Kidney (tissue), 14 donors: ENCODE data around the gene CHODL. TPM values are rescaled to one million over a fixed set of nuclear protein-coding genes. Genes with fewer than 3 reads are reported as not detected.

Experiments used
- DNase-seq, 5 donors: peaks; one replicate each; pipeline ENCODE4 v3.0.0-alpha.2; 2013 to 2020
- FAIRE-seq: peaks from 2 replicates; lab custom pipeline; 2012; peaks lifted over from hg19 to GRCh38; lab: Jason Lieb, UNC
- H3K27ac ChIP-seq, 2 donors: one replicate each; pipeline ENCODE4 v1.7.0; 2013; ENCODE audit warnings: low read depth in 2 of 2, low read length in 2 of 2, inconsistent platforms in 1 of 2
- H3K27me3 ChIP-seq: one replicate; pipeline ENCODE4 v1.7.1; 2013; ENCODE audit warnings: low read length, inconsistent platforms; ENCODE audit not compliant: control insufficient read depth, insufficient read depth
- H3K36me3 ChIP-seq, 3 donors: one replicate each; pipeline versions ENCODE4 v1.7.0 to v1.7.1; 2013; ENCODE audit warnings: low read length in 3 of 3, control low read depth in 1 of 3, inconsistent platforms in 1 of 3; ENCODE audit not compliant: insufficient read depth in 3 of 3, control insufficient read depth in 2 of 3
- H3K4me1 ChIP-seq, 3 donors: one replicate each; pipeline versions ENCODE4 v1.7.0 to v1.7.1; 2013; ENCODE audit warnings: low read length in 3 of 3, inconsistent platforms in 1 of 3, low read depth in 1 of 3; ENCODE audit not compliant: control insufficient read depth in 2 of 3, insufficient read depth in 2 of 3
- H3K4me3 ChIP-seq, 3 donors: one replicate each; pipeline versions ENCODE4 v1.7.0 to v1.8.1; 2013; ENCODE audit warnings: low read length in 3 of 3, control low read depth in 1 of 3, inconsistent platforms in 1 of 3
- H3K9ac ChIP-seq, 3 donors: one replicate each; pipeline versions ENCODE4 v1.7.0 to v1.7.1; 2013; ENCODE audit warnings: low read length in 3 of 3, control low read depth in 1 of 3, inconsistent platforms in 1 of 3
- H3K9me3 ChIP-seq, 3 donors: one replicate each; pipeline versions ENCODE4 v1.7.0 to v1.7.1; 2013; ENCODE audit warnings: low read length in 3 of 3, control low read depth in 1 of 3, inconsistent platforms in 1 of 3; ENCODE audit not compliant: control insufficient read depth in 2 of 3, insufficient read depth in 1 of 3
- CTCF ChIP-seq: IDR thresholded peaks from 3 replicates; pipeline ENCODE4 v1.5.1; 2012; ENCODE audit warnings: mild to moderate bottlenecking, moderate library complexity, borderline replicate concordance; ENCODE audit not compliant: insufficient read depth; ENCODE audit errors: extremely low read depth
- intact Hi-C: fragments of 100-400 bp; cut with DNase I; formaldehyde crosslinking; loops from one replicate; pipeline ENCODE4 v1.11.1; 2022
- polyA plus RNA-seq: library from polyadenylated mRNA; stranded (reverse); fragments of 350-450 nt; fragmentation: Illumina TruSeq; extraction: RNeasy Lipid Tissue Mini Kit (QIAGEN cat#74804); gene quantifications from one replicate; pipeline ENCODE4 v1.2.3, GENCODE V29; 2014; ENCODE audit warnings: low read depth, low replicate concordance; ENCODE audit not compliant: insufficient read depth
- total RNA-seq: library from RNA; stranded (reverse); fragmentation: NEBNext Ultra II Directional; extraction: Animal tissue kit (Norgen Biotek cat#: 25700); gene quantifications from one replicate; pipeline ENCODE4 v1.2.1, GENCODE V29; 2021
- donor health status: control.
- donor health status: control.
- donor health status: control.
- donor health status: control.
- donor health status: control.
- donor health status: DM: yes; HTN: yes; CAD: no.
- donor health status: Normal renal cell carcinoma (clear cell type).

Gene CHODL
- total and polyA plus RNA-seq, 2 donors from 2014 or later, result 1.8 to 2.0 TPM

DNA sequence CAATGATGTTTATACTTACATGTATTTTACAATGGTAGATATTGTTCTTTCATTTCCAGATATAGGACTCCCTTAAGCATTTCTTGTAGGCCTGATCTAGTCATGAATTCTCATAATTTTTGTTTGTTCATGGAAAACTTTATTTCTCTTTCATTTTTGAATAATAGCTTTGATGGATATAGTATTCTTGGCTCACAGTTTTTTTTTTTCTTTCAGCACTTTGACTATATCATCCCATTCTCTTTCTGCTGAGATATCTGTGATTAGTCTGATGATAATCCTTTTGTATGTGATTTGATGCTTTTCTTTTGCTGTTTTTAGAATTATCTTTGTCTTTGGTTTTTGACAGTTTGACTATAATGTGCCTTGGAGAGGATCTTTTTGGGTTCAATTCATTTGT, 24.1 kb upstream of the CHODL start:
- no peak for TF ChIP-seq CTCF
- FAIRE-seq (no peak), DNase-seq (no peak)
- no peaks in the 10 kb centered on the region for H3K27me3 ChIP-seq
- no peak overlapping the region for H3K9ac ChIP-seq
- no peaks in the 10 kb centered on the region for H3K36me3 ChIP-seq
- intact Hi-C loops, result no loop called here
- peaks cover 0 to 7% (median 0%) of the 10 kb centered on the region in 3 donors for H3K9me3 ChIP-seq
- no peak overlapping the region for H3K4me3 ChIP-seq
- H3K27ac ChIP-seq, result no peak overlapping the region
- no peaks in the 10 kb centered on the region for H3K4me1 ChIP-seq

DNA sequence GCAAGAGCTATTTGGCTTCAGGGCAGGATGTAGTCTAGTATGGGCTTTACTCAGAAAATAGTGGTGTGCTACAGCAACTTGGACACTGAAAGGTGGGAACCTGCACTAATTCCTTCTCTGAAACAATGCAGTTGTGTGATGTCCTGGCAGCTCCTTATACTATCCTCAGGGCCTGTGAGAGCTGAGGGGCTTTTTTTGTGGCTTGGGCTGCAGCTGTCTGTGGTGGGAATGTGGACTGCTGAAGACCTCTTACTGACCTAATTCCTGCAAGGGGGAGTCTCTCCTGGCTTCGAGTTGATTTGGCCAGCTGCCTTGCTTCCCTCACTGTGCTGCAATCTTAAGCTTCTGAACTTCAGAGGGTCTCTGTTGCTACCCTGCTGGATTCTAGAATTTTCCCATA, 22.3 kb upstream of the CHODL start:
- no peaks in the 10 kb centered on the region for H3K4me1 ChIP-seq
- no peak for TF ChIP-seq CTCF
- H3K27ac ChIP-seq, result no peak overlapping the region
- FAIRE-seq (no peak), DNase-seq (no peak)
- H3K27me3 ChIP-seq, result no peaks in the 10 kb centered on the region
- H3K9me3 ChIP-seq, result peaks cover 0 to 7% (median 0%) of the 10 kb centered on the region in 3 donors
- H3K36me3 ChIP-seq, result no peaks in the 10 kb centered on the region
- intact Hi-C loops, result no loop called here
- H3K4me3 ChIP-seq, result no peak overlapping the region
- H3K9ac ChIP-seq, result no peak overlapping the region

DNA sequence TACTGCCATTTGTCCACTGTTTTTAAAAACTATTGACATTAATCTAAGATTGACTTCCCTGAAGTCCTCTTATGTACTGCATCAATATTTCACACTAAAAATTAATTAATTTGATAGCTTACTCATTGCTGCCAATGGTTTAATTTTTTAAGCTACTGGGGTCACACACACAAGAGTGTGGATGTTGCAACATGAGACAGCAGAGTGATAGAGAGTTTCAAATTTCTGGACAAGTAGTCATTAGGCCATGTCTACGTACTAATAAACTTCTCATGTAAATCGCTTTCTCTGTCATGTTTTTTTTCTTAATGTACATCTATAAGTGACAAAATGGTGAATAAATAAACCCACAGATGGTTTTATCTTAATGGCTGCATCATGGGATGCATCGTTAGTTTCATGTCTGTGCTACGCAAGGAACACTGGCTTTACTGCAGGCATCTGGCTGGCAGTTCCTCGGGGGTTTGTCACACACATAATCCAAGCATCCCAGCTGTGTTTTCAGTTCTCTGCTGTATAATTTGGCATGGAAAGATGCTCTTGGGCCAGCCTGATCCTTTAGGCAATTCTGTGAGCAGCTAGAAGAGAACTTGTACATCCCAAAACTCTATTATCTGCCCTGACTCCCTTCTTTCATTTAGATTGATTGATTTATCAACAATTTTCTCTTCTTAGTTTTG, 16.4 kb upstream of the CHODL start:
- Histone ChIP-seq H3K4me3 (no peak overlapping the region), H3K9ac (no peak overlapping the region), H3K9me3 (no peaks in the 10 kb centered on the region), H3K36me3 (no peaks in the 10 kb centered on the region), H3K4me1 (no peaks in the 10 kb centered on the region), H3K27me3 (no peaks in the 10 kb centered on the region), H3K27ac (no peak overlapping the region)
- TF ChIP-seq CTCF, result no peak
- peak in 1 of 5 donors; percentile 5 for DNase-seq
- intact Hi-C loops, result no loop called here
- FAIRE-seq, result no peak

DNA sequence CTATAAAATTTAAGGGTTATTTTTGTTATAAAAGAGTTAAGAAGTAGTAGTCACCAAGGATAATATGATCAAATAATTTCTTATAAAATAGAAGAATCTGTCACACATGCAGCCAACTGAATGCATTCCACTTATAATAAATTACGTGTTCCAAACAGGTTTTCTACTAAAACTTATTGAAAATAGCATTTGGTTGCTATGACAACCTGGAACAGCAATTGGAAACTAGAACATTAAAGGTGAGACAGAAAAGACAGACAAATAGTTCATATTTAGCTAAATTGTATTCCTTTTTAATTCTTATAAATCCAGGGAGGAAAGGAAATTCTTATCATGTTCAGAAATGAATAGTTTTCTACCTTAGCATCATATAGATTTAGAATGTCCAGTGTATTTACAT, 9.1 kb upstream of the CHODL start:
- FAIRE-seq, result no peak
- Histone ChIP-seq H3K27ac (no peak overlapping the region), H3K9me3 (no peaks in the 10 kb centered on the region), H3K4me1 (no peaks in the 10 kb centered on the region), H3K9ac (no peak overlapping the region), H3K36me3 (no peaks in the 10 kb centered on the region), H3K27me3 (no peaks in the 10 kb centered on the region), H3K4me3 (no peak overlapping the region)
- intact Hi-C loops, result no loop called here
- DNase-seq, result no peak
- no peak for TF ChIP-seq CTCF
